GM19193 (cell line): Measurements from ENCODE around the gene CHRDL1.

Experiments used
- POLR2A ChIP-seq: IDR thresholded peaks from 4 replicates; pipeline ENCODE4 v1.6.1; 2011; ENCODE audit not compliant: insufficient read depth, insufficient read length; ENCODE audit errors: extremely low read depth

Gene CHRDL1

DNA sequence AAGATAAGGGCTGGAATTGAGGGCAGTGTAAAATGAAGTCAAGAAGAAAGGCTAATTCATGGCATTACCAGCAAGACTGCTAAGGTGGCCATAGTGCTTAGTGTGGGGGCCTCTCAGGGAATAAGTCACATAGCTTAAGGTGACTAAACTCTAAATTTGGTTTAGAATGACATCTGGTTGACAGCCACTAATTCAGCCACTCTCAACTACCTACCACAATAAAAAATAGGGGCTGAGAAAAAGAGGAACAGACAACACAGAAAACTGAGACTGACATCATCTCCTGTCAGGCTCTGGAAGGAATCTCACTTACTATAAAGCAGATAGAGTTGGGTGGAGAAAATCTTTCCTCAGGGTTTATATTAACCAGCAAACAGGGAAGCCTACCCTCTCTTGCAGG, 96.9 kb downstream of the CHRDL1 start:
- no peak for TF ChIP-seq POLR2A

- TF ChIP-seq POLR2A = no peak
These were observed 102.8 kb downstream of the CHRDL1 start for GRCh38 chrX:110692866-110693265.

DNA sequence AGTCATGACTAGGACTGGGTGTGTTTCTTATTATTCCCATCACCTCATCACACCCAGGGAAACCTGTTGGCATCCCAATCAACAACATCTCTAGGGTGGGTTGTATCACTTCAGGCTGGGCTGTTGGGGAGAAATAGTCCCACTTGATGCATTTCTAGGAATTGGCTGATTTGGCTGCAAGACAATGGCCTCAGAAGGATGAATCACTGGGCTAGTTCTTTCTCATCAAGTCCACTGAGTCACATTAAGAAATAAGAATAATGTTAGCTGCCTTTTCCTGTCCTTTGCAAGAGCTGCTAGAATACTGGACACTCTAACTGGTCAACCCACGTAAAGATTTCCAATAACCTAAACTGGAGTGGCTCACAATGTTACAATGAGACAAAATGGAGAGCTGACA, 104.2 kb downstream of the CHRDL1 start:
- no peak for TF ChIP-seq POLR2A

GRCh38 chrX:110684653-110685052, 111.0 kb downstream of the CHRDL1 start:
- no peak for TF ChIP-seq POLR2A

- TF ChIP-seq POLR2A = no peak
These were observed 111.7 kb downstream of the CHRDL1 start for GRCh38 chrX:110683925-110684324.

GRCh38 chrX:110678591-110678990, 117.0 kb downstream of the CHRDL1 start:
- TF ChIP-seq POLR2A = no peak

GRCh38 chrX:110675886-110676285, 119.7 kb downstream of the CHRDL1 start:
- TF ChIP-seq POLR2A = no peak

GRCh38 chrX:110671068-110671803, 124.4 kb downstream of the CHRDL1 start:
- no peak for TF ChIP-seq POLR2A

GRCh38 chrX:110669572-110669971, 126.0 kb downstream of the CHRDL1 start:
- TF ChIP-seq POLR2A = no peak

- TF ChIP-seq POLR2A = no peak
These were observed 127.9 kb downstream of the CHRDL1 start for GRCh38 chrX:110667706-110668105.

DNA sequence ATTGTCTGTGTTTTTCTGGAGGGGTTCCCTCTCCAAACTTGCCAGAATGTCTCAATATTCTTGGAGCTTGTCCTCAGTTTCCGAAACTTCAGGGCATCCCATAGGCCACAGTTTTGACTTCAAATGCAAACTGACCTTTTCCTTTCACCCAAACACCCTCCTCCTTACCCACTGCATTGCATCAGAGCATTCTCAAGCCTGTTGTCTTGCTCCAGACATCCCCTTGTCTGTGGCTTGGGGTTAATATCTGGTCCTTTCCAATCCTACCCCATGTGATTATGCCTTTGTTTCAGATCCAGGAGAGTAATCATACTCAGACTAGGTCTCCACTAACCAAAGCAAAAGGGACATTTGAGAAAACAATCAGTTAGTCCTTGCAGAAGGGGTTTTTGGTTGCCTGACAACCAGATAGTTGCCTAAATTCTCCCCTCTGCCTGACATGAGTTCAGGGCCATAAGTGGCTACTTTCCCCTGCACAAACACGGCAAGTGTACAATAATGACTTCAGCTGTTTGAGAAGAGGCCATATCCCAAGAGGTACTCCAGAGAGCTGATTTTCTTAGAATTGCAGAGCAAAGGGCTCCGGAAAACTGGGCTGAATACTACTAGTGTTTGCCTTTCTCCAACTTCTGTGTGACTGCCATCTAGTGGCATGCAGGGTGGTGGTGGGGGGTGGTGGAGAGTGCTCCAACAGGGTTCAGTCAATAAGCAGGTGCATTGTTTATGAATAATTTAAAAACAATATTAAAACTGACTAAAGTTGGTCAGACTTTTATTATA, 130.2 kb downstream of the CHRDL1 start:
- TF ChIP-seq POLR2A = no peak

DNA sequence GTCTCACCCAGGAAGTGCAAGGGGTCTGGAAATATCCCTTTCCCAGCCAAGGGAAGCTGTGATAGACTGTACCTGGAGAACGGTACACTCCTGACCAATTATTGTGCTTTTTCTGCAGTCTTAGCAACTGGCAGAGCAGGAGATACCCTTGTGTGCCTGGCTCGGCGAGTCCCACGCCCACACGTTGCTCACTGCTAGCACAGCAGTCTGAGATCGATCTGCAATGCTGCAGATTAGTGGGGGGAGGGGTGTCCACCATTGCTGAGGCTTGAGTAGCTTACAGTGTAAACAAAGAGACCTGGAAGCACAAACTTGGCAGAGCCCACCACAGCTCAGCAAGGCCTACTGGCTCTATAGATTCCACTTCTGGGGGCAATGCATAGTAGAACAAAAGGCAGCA, 138.5 kb downstream of the CHRDL1 start:
- TF ChIP-seq POLR2A = no peak

GRCh38 chrX:110646386-110646785, 149.2 kb downstream of the CHRDL1 start:
- TF ChIP-seq POLR2A = no peak
